ENCODE data around the gene EPB41L3.
"Not testable (repeated sequence)": the region's sequence is repeated elsewhere in the genome, so short reads cannot be mapped to it uniquely, and the experiment has no call there.

DNA sequence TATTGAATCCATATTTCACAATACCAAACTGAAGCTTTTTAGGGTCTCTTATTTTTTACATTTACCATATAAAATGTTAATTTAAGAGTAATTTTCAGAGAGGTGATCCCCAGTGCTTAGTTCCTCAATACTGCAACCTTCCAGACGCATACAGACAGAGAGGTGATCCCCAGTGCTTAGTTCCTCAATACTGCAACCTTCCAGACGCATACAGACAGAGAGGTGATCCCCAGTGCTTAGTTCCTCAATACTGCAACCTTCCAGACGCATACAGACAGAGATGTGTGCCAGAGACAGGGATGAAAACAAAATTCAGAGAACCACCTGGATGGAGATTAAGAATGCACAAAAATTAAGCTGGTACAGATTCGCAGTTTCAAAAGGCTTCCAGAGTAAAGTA is 32.3 kb downstream of the EPB41L3 start:
- TF ChIP-seq ELF1 (IDR thresholded peaks at IDR 0.05; ENCODE audit: borderline replicate concordance, low read depth); POLR2A (IDR thresholded peaks at IDR 0.05; ENCODE audit: borderline replicate concordance, extremely low read depth, insufficient read depth, insufficient read length); TCF7L2 (IDR thresholded peaks at IDR 0.05; ENCODE audit: borderline replicate concordance, extremely low read depth, insufficient read depth, insufficient read length): not testable (repeated sequence)
- TF ChIP-seq, protein P1, sequence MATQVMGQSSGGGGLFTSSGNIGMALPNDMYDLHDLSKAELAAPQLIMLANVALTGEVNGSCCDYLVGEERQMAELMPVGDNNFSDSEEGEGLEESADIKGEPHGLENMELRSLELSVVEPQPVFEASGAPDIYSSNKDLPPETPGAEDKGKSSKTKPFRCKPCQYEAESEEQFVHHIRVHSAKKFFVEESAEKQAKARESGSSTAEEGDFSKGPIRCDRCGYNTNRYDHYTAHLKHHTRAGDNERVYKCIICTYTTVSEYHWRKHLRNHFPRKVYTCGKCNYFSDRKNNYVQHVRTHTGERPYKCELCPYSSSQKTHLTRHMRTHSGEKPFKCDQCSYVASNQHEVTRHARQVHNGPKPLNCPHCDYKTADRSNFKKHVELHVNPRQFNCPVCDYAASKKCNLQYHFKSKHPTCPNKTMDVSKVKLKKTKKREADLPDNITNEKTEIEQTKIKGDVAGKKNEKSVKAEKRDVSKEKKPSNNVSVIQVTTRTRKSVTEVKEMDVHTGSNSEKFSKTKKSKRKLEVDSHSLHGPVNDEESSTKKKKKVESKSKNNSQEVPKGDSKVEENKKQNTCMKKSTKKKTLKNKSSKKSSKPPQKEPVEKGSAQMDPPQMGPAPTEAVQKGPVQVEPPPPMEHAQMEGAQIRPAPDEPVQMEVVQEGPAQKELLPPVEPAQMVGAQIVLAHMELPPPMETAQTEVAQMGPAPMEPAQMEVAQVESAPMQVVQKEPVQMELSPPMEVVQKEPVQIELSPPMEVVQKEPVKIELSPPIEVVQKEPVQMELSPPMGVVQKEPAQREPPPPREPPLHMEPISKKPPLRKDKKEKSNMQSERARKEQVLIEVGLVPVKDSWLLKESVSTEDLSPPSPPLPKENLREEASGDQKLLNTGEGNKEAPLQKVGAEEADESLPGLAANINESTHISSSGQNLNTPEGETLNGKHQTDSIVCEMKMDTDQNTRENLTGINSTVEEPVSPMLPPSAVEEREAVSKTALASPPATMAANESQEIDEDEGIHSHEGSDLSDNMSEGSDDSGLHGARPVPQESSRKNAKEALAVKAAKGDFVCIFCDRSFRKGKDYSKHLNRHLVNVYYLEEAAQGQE (IDR thresholded peaks at IDR 0.05; ENCODE audit: low read depth) = not testable (repeated sequence)
- TF ChIP-seq, protein P2, sequence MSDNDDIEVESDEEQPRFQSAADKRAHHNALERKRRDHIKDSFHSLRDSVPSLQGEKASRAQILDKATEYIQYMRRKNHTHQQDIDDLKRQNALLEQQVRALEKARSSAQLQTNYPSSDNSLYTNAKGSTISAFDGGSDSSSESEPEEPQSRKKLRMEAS (IDR thresholded peaks at IDR 0.05) = not testable (repeated sequence)
- TF ChIP-seq, protein P3, sequence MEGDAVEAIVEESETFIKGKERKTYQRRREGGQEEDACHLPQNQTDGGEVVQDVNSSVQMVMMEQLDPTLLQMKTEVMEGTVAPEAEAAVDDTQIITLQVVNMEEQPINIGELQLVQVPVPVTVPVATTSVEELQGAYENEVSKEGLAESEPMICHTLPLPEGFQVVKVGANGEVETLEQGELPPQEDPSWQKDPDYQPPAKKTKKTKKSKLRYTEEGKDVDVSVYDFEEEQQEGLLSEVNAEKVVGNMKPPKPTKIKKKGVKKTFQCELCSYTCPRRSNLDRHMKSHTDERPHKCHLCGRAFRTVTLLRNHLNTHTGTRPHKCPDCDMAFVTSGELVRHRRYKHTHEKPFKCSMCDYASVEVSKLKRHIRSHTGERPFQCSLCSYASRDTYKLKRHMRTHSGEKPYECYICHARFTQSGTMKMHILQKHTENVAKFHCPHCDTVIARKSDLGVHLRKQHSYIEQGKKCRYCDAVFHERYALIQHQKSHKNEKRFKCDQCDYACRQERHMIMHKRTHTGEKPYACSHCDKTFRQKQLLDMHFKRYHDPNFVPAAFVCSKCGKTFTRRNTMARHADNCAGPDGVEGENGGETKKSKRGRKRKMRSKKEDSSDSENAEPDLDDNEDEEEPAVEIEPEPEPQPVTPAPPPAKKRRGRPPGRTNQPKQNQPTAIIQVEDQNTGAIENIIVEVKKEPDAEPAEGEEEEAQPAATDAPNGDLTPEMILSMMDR (IDR thresholded peaks at IDR 0.05 in 2 of 3, conservative IDR thresholded peaks at IDR 0.05 in 1 of 3; ENCODE audit: borderline replicate concordance in 1 of 3, insufficient read depth in 1 of 3, low read depth in 2 of 3, low read length in 2 of 3) = not testable (repeated sequence)
- TF ChIP-seq, protein P4, sequence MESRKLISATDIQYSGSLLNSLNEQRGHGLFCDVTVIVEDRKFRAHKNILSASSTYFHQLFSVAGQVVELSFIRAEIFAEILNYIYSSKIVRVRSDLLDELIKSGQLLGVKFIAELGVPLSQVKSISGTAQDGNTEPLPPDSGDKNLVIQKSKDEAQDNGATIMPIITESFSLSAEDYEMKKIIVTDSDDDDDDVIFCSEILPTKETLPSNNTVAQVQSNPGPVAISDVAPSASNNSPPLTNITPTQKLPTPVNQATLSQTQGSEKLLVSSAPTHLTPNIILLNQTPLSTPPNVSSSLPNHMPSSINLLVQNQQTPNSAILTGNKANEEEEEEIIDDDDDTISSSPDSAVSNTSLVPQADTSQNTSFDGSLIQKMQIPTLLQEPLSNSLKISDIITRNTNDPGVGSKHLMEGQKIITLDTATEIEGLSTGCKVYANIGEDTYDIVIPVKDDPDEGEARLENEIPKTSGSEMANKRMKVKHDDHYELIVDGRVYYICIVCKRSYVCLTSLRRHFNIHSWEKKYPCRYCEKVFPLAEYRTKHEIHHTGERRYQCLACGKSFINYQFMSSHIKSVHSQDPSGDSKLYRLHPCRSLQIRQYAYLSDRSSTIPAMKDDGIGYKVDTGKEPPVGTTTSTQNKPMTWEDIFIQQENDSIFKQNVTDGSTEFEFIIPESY (IDR thresholded peaks at IDR 0.05; ENCODE audit: extremely low read depth, insufficient replicate concordance, low read length) = not testable (repeated sequence)

Measured in HCT116 (cell line).